GM21786 (cell line): ENCODE measurements around the gene HAPLN2.

Source experiments
- ATAC-seq: cut with Tn5 transposase; IDR thresholded peaks from one replicate; pipeline ENCODE4 v1.9.1; 2021; ENCODE audit not compliant: unreplicated experiment

The HAPLN2 gene

GRCh38 chr1:156660752-156661112 lies 41.5 kb downstream of the HAPLN2 start:
- no peak for ATAC-seq

- ATAC-seq, result no peak
These were observed 43.0 kb downstream of the HAPLN2 start for GRCh38 chr1:156662005-156662799.

GRCh38 chr1:156662800-156663055 lies 43.5 kb downstream of the HAPLN2 start:
- no peak for ATAC-seq

GRCh38 chr1:156663178-156663577 lies 44.0 kb downstream of the HAPLN2 start:
- ATAC-seq, result no peak

- ATAC-seq, result no peak
These were observed 45.0 kb downstream of the HAPLN2 start for GRCh38 chr1:156664046-156664766.

- no peak for ATAC-seq
These were observed 45.7 kb downstream of the HAPLN2 start for GRCh38 chr1:156664767-156665411.

- no peak for ATAC-seq
These were observed 46.3 kb downstream of the HAPLN2 start for GRCh38 chr1:156665539-156665938.

GRCh38 chr1:156666862-156667609 lies 47.8 kb downstream of the HAPLN2 start:
- ATAC-seq, result no peak

GRCh38 chr1:156667610-156667967 lies 48.4 kb downstream of the HAPLN2 start:
- ATAC-seq, result no peak

- no peak for ATAC-seq
These were observed 48.9 kb downstream of the HAPLN2 start for GRCh38 chr1:156667968-156668709.

GRCh38 chr1:156668801-156669637 lies 49.8 kb downstream of the HAPLN2 start:
- no peak for ATAC-seq

- no peak for ATAC-seq
These were observed 50.6 kb downstream of the HAPLN2 start for GRCh38 chr1:156669794-156670193.

- no peak for ATAC-seq
These were observed 51.1 kb downstream of the HAPLN2 start for GRCh38 chr1:156670359-156670758.

GRCh38 chr1:156670791-156671190 lies 51.6 kb downstream of the HAPLN2 start:
- no peak for ATAC-seq

- no peak for ATAC-seq
These were observed 52.6 kb downstream of the HAPLN2 start for GRCh38 chr1:156671804-156672203.

GRCh38 chr1:156673387-156674121 lies 54.3 kb downstream of the HAPLN2 start:
- ATAC-seq, result no peak
